ENCODE data around the gene FUT8. TPM values are rescaled to one million over a fixed set of nuclear protein-coding genes. Genes with fewer than 3 reads are reported as not detected.

The FUT8 gene
- total and polyA plus RNA-seq, 2 of the 8 experiments (the other 6 are each of a cell fraction or from before 2014, with no cell fraction given): 10.5 to 25.1 TPM

DNA sequence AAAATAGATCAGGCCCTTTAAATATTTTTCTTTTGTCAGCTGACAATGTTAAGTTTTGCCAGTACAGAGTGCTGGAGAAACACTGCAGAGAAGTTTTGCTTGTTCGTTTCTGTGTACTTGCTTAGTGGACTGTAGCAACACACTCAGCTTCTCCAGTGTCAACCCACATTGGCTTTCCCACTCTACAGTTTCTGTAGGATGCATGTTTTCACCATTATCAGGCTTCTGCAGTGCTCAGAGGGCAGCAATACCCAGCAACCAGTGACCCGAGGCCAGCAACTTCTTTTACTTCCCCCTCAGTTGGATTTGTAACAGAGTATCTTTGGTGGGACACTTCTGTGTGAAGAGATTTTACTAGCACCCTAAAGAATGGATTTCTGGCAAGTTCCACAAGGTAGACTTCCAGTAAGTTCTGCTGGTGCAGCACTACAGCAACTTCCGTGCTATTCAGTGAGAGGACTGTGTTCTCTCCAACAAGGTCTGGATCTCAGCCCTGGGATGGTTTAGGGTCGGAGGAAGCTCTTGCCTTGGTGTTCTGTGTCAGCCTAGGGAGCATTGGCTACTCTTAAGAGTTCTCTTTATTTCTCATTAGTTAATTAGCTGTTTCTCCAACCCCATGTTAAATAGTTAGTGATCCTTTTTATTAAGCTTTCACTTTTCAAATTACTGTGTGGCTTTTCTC lies 70.4 kb downstream of the FUT8 start (continued):
- TF ChIP-seq CHD7 (IDR thresholded peaks at IDR 0.05; ENCODE audit: insufficient replicate concordance, low read length): no peak
- TF ChIP-seq TAF7 (optimal IDR thresholded peaks at IDR 0.05; ENCODE audit: borderline replicate concordance, low read depth, low read length): no peak
- TF ChIP-seq CHD1 (IDR thresholded peaks at IDR 0.05; ENCODE audit: low read depth, low read length): no peak
- no peak for TF ChIP-seq PHF8 (conservative IDR thresholded peaks at IDR 0.05; ENCODE audit: low read depth, low read length)
- TF ChIP-seq NANOG (IDR thresholded peaks at IDR 0.05; ENCODE audit: insufficient read depth, low read depth, low read length, poor library complexity, severe bottlenecking): no peak
- TF ChIP-seq CBX8 (IDR thresholded peaks at IDR 0.05; ENCODE audit: borderline replicate concordance, low read depth, low read length): no peak
- TF ChIP-seq HDAC2 (IDR thresholded peaks at IDR 0.05; ENCODE audit: borderline replicate concordance in 1 of 2, low read depth in 2 of 2, low read length in 2 of 2): no peak
- no peak for TF ChIP-seq CEBPB (IDR thresholded peaks at IDR 0.05; ENCODE audit: low read depth, low read length)
- no peak for TF ChIP-seq POLR2A (IDR thresholded peaks at IDR 0.05; ENCODE audit: control extremely low read depth in 1 of 2, low read depth in 2 of 2, low read length in 2 of 2)
- TF ChIP-seq GTF2F1 (IDR thresholded peaks at IDR 0.05; ENCODE audit: borderline replicate concordance, low read depth, low read length): no peak
- no peak for TF ChIP-seq BCL11A (IDR thresholded peaks at IDR 0.05; ENCODE audit: low read depth in 2 of 2, low read length in 2 of 2)

All from H1 (cell line).